ENCODE results near the gene BANP. TPM values are rescaled to one million over a fixed set of nuclear protein-coding genes. Genes with fewer than 3 reads are reported as not detected.
"Not testable (repeated sequence)": the region's sequence is repeated elsewhere in the genome, so short reads cannot be mapped to it uniquely, and the experiment has no call there.

BANP gene
- total and polyA plus RNA-seq, 2 donors from 2014 or later: 12.4 to 26.3 TPM

DNA sequence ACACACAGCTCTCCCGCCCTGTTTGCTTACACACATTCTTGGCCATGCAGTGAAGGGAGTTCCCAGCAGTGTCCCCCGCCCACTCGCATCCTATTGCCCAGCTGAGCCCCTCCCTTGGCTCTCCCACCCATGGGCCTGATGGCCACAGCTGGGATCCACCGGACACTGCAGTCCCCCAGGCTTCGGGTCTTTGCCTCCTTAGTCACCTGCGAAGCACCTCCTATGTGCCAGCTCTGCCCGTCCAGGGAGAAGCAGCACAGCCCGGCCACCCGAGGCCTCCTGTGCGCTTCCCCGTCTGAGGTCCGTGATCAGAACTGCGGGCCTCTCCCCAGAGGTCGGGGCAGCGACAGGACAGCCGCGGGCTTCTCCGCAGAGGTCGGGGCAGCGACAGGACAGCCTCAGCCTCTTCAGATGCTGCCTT lies 136.9 kb downstream of the BANP start:
- H3K4me3 ChIP-seq (ENCODE audit: low read length in 3 of 3): no peak overlapping the region
- H3K36me3 ChIP-seq (ENCODE audit: control insufficient read depth in 2 of 3, insufficient read depth in 3 of 3, low read length in 3 of 3): no peaks in the 10 kb centered on the region
- DNase-seq (peak in 1 of 5 donors; percentile 56), FAIRE-seq (no peak)
- H3K27ac ChIP-seq (ENCODE audit: low read depth in 2 of 2, low read length in 2 of 2): no peak overlapping the region
- H3K27me3 ChIP-seq (ENCODE audit: control insufficient read depth, insufficient read depth, low read length): no peaks in the 10 kb centered on the region
- no peaks in the 10 kb centered on the region for H3K4me1 ChIP-seq (ENCODE audit: control insufficient read depth in 2 of 3, insufficient read depth in 2 of 3, low read depth in 1 of 3, low read length in 3 of 3)
- intact Hi-C loops (cut with DNase I): no loop called here
- TF ChIP-seq, protein P1, sequence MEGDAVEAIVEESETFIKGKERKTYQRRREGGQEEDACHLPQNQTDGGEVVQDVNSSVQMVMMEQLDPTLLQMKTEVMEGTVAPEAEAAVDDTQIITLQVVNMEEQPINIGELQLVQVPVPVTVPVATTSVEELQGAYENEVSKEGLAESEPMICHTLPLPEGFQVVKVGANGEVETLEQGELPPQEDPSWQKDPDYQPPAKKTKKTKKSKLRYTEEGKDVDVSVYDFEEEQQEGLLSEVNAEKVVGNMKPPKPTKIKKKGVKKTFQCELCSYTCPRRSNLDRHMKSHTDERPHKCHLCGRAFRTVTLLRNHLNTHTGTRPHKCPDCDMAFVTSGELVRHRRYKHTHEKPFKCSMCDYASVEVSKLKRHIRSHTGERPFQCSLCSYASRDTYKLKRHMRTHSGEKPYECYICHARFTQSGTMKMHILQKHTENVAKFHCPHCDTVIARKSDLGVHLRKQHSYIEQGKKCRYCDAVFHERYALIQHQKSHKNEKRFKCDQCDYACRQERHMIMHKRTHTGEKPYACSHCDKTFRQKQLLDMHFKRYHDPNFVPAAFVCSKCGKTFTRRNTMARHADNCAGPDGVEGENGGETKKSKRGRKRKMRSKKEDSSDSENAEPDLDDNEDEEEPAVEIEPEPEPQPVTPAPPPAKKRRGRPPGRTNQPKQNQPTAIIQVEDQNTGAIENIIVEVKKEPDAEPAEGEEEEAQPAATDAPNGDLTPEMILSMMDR (IDR thresholded peaks at IDR 0.05; ENCODE audit: borderline replicate concordance, extremely low read depth, insufficient read depth): no peak
- no peaks in the 10 kb centered on the region for H3K9me3 ChIP-seq (ENCODE audit: control insufficient read depth in 2 of 3, insufficient read depth in 1 of 3, low read length in 3 of 3)
- no peak overlapping the region for H3K9ac ChIP-seq (ENCODE audit: low read length in 3 of 3)

DNA sequence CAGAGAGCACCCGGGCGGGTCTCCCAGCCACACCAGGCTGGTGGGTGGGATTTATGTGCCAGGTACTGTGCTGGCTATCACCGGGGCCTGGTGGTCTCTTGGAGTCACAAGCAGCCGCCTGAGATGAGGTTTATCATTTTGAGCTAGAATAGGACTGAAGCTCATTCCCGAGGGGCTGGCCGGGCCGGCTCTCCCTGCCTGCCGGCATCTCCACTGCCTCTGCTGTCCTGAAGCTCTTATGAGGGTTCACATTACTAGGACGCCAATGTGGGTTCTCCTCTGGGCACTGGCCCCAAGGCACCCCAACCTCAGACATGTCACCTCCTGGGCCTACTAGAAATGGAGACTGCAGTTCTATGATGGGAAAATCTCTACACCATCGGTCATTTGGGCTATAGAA lies 137.4 kb downstream of the BANP start:
- H3K9ac ChIP-seq (ENCODE audit: low read length in 3 of 3); FAIRE-seq; H3K9me3 ChIP-seq (ENCODE audit: control insufficient read depth in 2 of 3, insufficient read depth in 1 of 3, low read length in 3 of 3); intact Hi-C loops (cut with DNase I); H3K27me3 ChIP-seq (ENCODE audit: control insufficient read depth, insufficient read depth, low read length); H3K4me1 ChIP-seq (ENCODE audit: control insufficient read depth in 2 of 3, insufficient read depth in 2 of 3, low read depth in 1 of 3, low read length in 3 of 3); H3K27ac ChIP-seq (ENCODE audit: low read depth in 2 of 2, low read length in 2 of 2); DNase-seq; H3K36me3 ChIP-seq (ENCODE audit: control insufficient read depth in 2 of 3, insufficient read depth in 3 of 3, low read length in 3 of 3); H3K4me3 ChIP-seq (ENCODE audit: low read length in 3 of 3): not testable (repeated sequence)

DNA sequence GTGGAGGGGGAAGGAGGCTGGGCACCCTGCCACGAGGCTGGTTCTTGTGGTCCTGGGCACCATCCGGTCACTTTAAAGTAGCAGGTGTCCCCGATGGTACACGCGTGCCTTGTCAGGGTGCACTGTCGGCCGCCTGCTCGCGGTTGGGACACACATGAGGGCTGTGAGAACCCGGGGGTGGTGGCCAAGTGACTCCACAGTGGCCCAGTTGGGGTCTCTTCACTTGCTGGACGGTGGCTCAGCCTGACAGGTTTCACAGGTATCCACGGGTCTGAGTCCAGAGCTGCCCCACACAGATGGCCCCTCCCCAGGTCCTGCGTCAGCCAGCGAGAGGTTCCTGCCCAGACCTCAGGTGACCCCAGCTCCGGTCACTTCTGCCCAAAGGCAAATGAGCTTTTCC lies 137.8 kb downstream of the BANP start:
- H3K27me3 ChIP-seq (ENCODE audit: control insufficient read depth, insufficient read depth, low read length); H3K36me3 ChIP-seq (ENCODE audit: control insufficient read depth in 2 of 3, insufficient read depth in 3 of 3, low read length in 3 of 3); intact Hi-C loops (cut with DNase I); H3K4me1 ChIP-seq (ENCODE audit: control insufficient read depth in 2 of 3, insufficient read depth in 2 of 3, low read depth in 1 of 3, low read length in 3 of 3); FAIRE-seq; H3K4me3 ChIP-seq (ENCODE audit: low read length in 3 of 3); H3K27ac ChIP-seq (ENCODE audit: low read depth in 2 of 2, low read length in 2 of 2); H3K9ac ChIP-seq (ENCODE audit: low read length in 3 of 3); H3K9me3 ChIP-seq (ENCODE audit: control insufficient read depth in 2 of 3, insufficient read depth in 1 of 3, low read length in 3 of 3): not testable (repeated sequence)
- DNase-seq: peak in 1 of 5 donors; percentile 58

DNA sequence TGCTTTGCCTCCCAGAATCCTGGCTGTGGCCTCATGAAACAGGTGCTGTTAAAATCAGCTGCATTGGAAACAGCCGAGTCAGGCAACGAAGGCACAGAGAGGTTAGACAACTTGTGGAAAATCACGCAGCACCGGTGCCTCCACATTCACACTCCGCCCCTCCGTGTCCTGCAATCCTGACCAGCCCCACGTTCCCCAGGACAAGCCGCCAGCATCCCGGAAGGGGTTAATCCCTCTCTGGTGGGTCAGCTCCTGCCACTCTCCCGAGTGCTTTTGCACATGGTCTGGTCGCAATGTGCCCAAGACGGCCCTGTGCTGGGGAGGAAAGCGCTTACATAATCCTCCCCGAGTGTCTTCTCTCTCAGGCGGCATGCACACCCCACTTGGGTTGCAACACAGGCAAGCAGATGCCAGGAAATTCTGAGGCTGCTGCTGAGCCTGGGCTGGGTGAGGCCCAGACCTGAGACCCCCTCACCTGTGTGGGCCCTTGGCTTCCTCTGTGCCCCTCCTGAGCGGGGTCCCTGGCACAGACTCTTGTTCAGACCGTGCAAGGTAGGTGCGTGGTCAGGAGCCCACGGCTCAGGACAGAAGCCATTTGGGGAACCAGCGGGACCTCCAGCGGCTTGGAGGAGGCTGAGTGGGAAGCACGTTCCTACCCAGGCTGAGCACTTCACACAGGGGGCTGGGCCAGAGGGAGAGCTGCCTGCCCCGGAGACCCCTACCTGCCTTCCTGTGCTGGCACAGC lies 138.6 kb downstream of the BANP start:
- intact Hi-C loops (cut with DNase I); H3K27ac ChIP-seq (ENCODE audit: low read depth in 2 of 2, low read length in 2 of 2); H3K9ac ChIP-seq (ENCODE audit: low read length in 3 of 3); H3K9me3 ChIP-seq (ENCODE audit: control insufficient read depth in 2 of 3, insufficient read depth in 1 of 3, low read length in 3 of 3); FAIRE-seq; H3K4me3 ChIP-seq (ENCODE audit: low read length in 3 of 3); H3K36me3 ChIP-seq (ENCODE audit: control insufficient read depth in 2 of 3, insufficient read depth in 3 of 3, low read length in 3 of 3); H3K27me3 ChIP-seq (ENCODE audit: control insufficient read depth, insufficient read depth, low read length); H3K4me1 ChIP-seq (ENCODE audit: control insufficient read depth in 2 of 3, insufficient read depth in 2 of 3, low read depth in 1 of 3, low read length in 3 of 3): not testable (repeated sequence)
- peak in 1 of 5 donors; percentile 58 for DNase-seq

DNA sequence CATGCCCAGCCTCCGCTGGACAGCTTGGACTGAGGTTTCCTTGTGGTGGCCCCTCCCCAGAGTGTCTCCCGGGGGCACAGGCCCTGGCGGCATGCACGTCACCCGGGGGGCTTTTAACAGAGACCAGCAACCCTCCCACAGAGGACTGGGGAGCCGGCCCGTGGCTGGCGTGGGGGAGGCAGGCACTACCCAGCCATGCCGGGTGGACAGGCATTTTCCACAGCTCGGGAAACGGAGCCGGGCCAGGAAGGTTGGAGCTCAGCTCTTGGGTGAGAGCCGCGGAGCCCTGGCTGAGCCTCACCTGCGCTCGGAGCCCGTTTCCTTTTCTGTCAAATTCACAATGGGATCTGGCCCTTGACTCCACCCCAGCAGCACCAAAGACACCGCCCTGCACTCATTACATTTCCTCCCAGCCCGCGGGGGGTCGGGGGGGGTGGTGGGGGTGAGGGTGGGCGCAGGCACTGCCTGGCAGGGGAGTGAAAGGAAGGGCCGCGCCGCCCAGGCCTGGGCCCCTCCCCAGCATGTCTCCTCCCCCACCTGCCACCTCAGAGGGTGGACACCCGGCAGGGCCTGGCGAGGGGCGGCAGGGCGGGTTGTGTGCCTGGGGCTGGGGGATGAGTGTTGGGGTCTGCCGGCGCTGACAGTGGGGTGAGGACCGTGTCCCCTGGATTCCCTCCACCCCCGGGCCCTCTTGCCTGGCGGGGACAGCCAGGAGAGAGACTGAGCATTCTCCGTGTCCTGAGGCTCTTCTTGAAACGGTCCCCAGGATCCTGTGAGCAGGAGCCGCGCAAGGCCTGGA lies 139.3 kb downstream of the BANP start:
- H3K9ac ChIP-seq (ENCODE audit: low read length in 3 of 3); H3K27ac ChIP-seq (ENCODE audit: low read depth in 2 of 2, low read length in 2 of 2); H3K4me1 ChIP-seq (ENCODE audit: control insufficient read depth in 2 of 3, insufficient read depth in 2 of 3, low read depth in 1 of 3, low read length in 3 of 3); H3K4me3 ChIP-seq (ENCODE audit: low read length in 3 of 3); H3K9me3 ChIP-seq (ENCODE audit: control insufficient read depth in 2 of 3, insufficient read depth in 1 of 3, low read length in 3 of 3); H3K36me3 ChIP-seq (ENCODE audit: control insufficient read depth in 2 of 3, insufficient read depth in 3 of 3, low read length in 3 of 3); intact Hi-C loops (cut with DNase I); FAIRE-seq; H3K27me3 ChIP-seq (ENCODE audit: control insufficient read depth, insufficient read depth, low read length): not testable (repeated sequence)
- peak in 2 of 5 donors; percentile 64 to 66 for DNase-seq

DNA sequence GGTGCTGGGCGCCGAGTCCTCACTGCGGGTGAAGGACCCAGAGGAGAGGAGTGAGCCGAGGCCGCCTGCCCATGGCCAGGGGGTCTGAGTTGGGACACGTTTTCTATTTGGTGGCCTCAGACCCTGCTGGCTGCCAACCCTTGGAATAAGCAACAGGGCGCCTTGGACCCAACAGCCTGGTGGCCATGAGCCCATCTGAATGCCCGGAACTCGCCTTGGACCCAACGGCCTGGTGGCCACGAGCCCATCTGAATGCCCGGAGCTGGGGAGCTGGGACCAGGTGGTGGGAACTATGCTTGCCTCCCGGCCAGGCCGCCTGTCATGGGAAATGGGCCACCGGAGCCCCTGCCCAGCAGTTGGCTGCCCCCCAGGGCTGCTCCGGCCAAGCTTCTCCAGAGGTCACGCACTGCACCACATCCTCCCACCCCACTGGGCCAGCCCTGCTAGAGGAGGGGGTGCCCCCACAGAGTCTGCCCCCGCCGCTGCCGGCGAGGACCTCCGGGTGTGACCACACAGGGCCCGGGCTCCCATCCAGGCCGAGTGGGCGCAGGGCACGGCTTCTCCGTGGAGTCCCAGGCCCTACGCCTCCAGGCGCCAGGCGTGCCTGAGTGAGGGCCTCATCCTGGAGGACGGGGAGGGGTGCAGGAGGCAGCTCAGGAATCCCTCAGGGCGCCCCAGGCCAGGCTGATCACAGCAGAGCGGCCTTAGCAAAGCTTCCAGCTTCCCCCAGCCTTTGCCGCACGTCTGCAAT lies 140.2 kb downstream of the BANP start:
- FAIRE-seq; intact Hi-C loops (cut with DNase I); H3K27me3 ChIP-seq (ENCODE audit: control insufficient read depth, insufficient read depth, low read length); H3K9me3 ChIP-seq (ENCODE audit: control insufficient read depth in 2 of 3, insufficient read depth in 1 of 3, low read length in 3 of 3); H3K4me1 ChIP-seq (ENCODE audit: control insufficient read depth in 2 of 3, insufficient read depth in 2 of 3, low read depth in 1 of 3, low read length in 3 of 3); H3K27ac ChIP-seq (ENCODE audit: low read depth in 2 of 2, low read length in 2 of 2); H3K9ac ChIP-seq (ENCODE audit: low read length in 3 of 3); H3K4me3 ChIP-seq (ENCODE audit: low read length in 3 of 3); H3K36me3 ChIP-seq (ENCODE audit: control insufficient read depth in 2 of 3, insufficient read depth in 3 of 3, low read length in 3 of 3): not testable (repeated sequence)
- DNase-seq: peak; percentile 29 to 76 (median 59)

DNA sequence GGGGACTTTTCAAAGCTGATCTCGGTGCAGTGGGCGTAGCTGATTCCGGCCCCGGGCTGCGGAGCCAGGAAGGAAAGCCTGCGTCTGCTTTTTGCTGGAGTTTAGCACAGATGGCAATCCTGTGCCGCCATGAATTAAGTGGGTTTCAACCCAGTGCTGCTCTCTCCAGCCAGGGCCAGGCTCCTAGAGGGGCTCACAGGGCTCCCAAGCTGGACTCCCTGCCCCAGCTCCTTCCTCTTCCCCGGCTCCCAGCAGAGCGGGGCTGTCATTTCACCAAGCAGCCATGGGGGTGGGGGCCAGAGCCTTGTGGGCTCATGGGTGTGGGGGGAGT lies 140.7 kb downstream of the BANP start:
- intact Hi-C loops (cut with DNase I); H3K9ac ChIP-seq (ENCODE audit: low read length in 3 of 3); H3K36me3 ChIP-seq (ENCODE audit: control insufficient read depth in 2 of 3, insufficient read depth in 3 of 3, low read length in 3 of 3); H3K9me3 ChIP-seq (ENCODE audit: control insufficient read depth in 2 of 3, insufficient read depth in 1 of 3, low read length in 3 of 3); FAIRE-seq; H3K4me1 ChIP-seq (ENCODE audit: control insufficient read depth in 2 of 3, insufficient read depth in 2 of 3, low read depth in 1 of 3, low read length in 3 of 3); H3K27ac ChIP-seq (ENCODE audit: low read depth in 2 of 2, low read length in 2 of 2); H3K27me3 ChIP-seq (ENCODE audit: control insufficient read depth, insufficient read depth, low read length); H3K4me3 ChIP-seq (ENCODE audit: low read length in 3 of 3): not testable (repeated sequence)
- DNase-seq: peak in 1 of 5 donors; percentile 40

Data from kidney (tissue), 14 donors.